HEK293T (cell line): ENCODE data around the gene NOX3.

ENCODE experiments used
- BHLHE40 ChIP-seq: fragments of 450-650 bp; IDR thresholded peaks from 2 replicates; pipeline ENCODE4 v1.6.1; 2016; ENCODE audit warnings: mild to moderate bottlenecking, moderate library complexity, borderline replicate concordance
- CTBP1 ChIP-seq: fragments of 450-650 bp; IDR thresholded peaks from 2 replicates; pipeline ENCODE4 v1.6.1; 2016; ENCODE audit warnings: borderline replicate concordance
- ELF4 ChIP-seq: fragments of 450-650 bp; IDR thresholded peaks from 2 replicates; pipeline ENCODE4 v1.6.1; 2017; ENCODE audit warnings: antibody characterized with exemption
- FOXA1 ChIP-seq: fragments of 450-650 bp; IDR thresholded peaks from 2 replicates; pipeline ENCODE4 v1.6.1; 2016; ENCODE audit warnings: mild to moderate bottlenecking
- FOXK2 ChIP-seq: fragments of 450-650 bp; IDR thresholded peaks from 2 replicates; pipeline ENCODE4 v1.6.1; 2016; ENCODE audit warnings: mild to moderate bottlenecking
- FOXM1 ChIP-seq: fragments of 450-650 bp; IDR thresholded peaks from 2 replicates; pipeline ENCODE4 v1.6.1; 2017; ENCODE audit warnings: mild to moderate bottlenecking, borderline replicate concordance
- HDGF ChIP-seq: fragments of 450-650 bp; IDR thresholded peaks from 2 replicates; pipeline ENCODE4 v1.6.1; 2017; ENCODE audit warnings: antibody characterized with exemption, borderline replicate concordance
- L3MBTL2 ChIP-seq: fragments of 450-650 bp; conservative IDR thresholded peaks from 2 replicates; pipeline ENCODE4 v1.6.1; 2016; ENCODE audit warnings: mild to moderate bottlenecking
- NFRKB ChIP-seq: fragments of 450-650 bp; IDR thresholded peaks from 2 replicates; pipeline ENCODE4 v1.6.1; 2016; ENCODE audit warnings: mild to moderate bottlenecking, moderate library complexity
- PKNOX1 ChIP-seq: fragments of 450-650 bp; IDR thresholded peaks from 2 replicates; pipeline ENCODE4 v1.6.1; 2016
- SP1 ChIP-seq: fragments of 450-650 bp; IDR thresholded peaks from 2 replicates; pipeline ENCODE4 v1.6.1; 2017
- SUZ12 ChIP-seq: fragments of 450-650 bp; IDR thresholded peaks from 2 replicates; pipeline ENCODE4 v1.6.1; 2016; ENCODE audit warnings: mild to moderate bottlenecking
- TARDBP ChIP-seq: fragments of 450-650 bp; IDR thresholded peaks from 2 replicates; pipeline ENCODE4 v1.6.1; 2016
- ZNF384 ChIP-seq: fragments of 450-650 bp; IDR thresholded peaks from 2 replicates; pipeline ENCODE4 v1.6.1; 2016

GRCh38 chr6:155387481-155387880, 68.2 kb downstream of the NOX3 start:
- TF ChIP-seq SP1 (no peak), FOXM1 (no peak), ZNF384 (no peak), L3MBTL2 (no peak), CTBP1 (no peak), HDGF (no peak), ELF4 (no peak), SUZ12 (no peak), NFRKB (no peak), BHLHE40 (no peak), FOXK2 (no peak), TARDBP (no peak), PKNOX1 (no peak), FOXA1 (no peak)
